MCF 10A (cell line): ENCODE results near the gene PTH1R. TPM values are rescaled to one million over a fixed set of nuclear protein-coding genes. Genes with fewer than 3 reads are reported as not detected.
A peak's percentile ranks its signal among the peaks of the same experiment; 100 is the strongest.

Experiments used
- BruUV-seq: library from RNA; stranded (reverse); fragments of 400-500 nt; replicated peaks from 2 replicates; lab custom pipeline; 2021; lab: Mats Ljungman, UMichigan
- CTCF ChIA-PET: fragments of 300-600 bp; sonication (Branson Sonifier 250); formaldehyde crosslinking; extraction: SDS; loops from one replicate; lab custom pipeline; 2021; ENCODE audit warnings: antibody characterized with exemption, inconsistent platforms; lab: Yijun Ruan, JAX
- POLR2A ChIA-PET: fragments of 300-600, 350-650 bp; sonication (Branson Sonifier 250); formaldehyde crosslinking; extraction: SDS; loops from one replicate; lab custom pipeline; 2020; ENCODE audit warnings: antibody characterized with exemption, inconsistent platforms; lab: Yijun Ruan, JAX
- DNase-seq: peaks from one replicate; pipeline ENCODE4 v3.0.0-alpha.2; 2018; ENCODE audit not compliant: unreplicated experiment
- H3K27ac Mint-ChIP-seq: one replicate; pipeline ENCODE4 v1.8.0; 2022; ENCODE audit warnings: mild to moderate bottlenecking, low read depth, mixed read lengths; ENCODE audit not compliant: unreplicated experiment
- H3K27me3 Mint-ChIP-seq: one replicate; pipeline ENCODE4 v1.8.0; 2022; ENCODE audit warnings: mixed read lengths; ENCODE audit not compliant: insufficient read depth, unreplicated experiment
- H3K36me3 Mint-ChIP-seq: one replicate; pipeline ENCODE4 v1.8.0; 2022; ENCODE audit warnings: mild to moderate bottlenecking, moderate library complexity, mixed read lengths; ENCODE audit not compliant: insufficient read depth, unreplicated experiment
- H3K4me1 Mint-ChIP-seq: one replicate; pipeline ENCODE4 v1.8.0; 2022; ENCODE audit warnings: mixed read lengths; ENCODE audit not compliant: insufficient read depth, unreplicated experiment
- H3K4me3 Mint-ChIP-seq: one replicate; pipeline ENCODE4 v1.8.0; 2022; ENCODE audit warnings: mild to moderate bottlenecking, moderate library complexity, mixed read lengths; ENCODE audit not compliant: unreplicated experiment
- H3K9me3 Mint-ChIP-seq: one replicate; pipeline ENCODE4 v1.8.0; 2022; ENCODE audit warnings: mixed read lengths; ENCODE audit not compliant: unreplicated experiment
- CTCF ChIP-seq: fragments of 200-600 bp; IDR thresholded peaks from one replicate; pipeline ENCODE4 v1.8.0; 2022; ENCODE audit warnings: antibody characterized with exemption, mild to moderate bottlenecking; ENCODE audit not compliant: unreplicated experiment
- intact Hi-C: fragments of 100-400 bp; cut with micrococcal nuclease; formaldehyde crosslinking; loops from 2 replicates; pipeline ENCODE4 v1.14.1; 2022
- total RNA-seq: library from RNA; stranded (reverse); gene quantifications from 2 replicates; pipeline ENCODE4 v1.2.3, GENCODE V29; 2022

Gene PTH1R
- total RNA-seq, 1 experiment from 2014 or later = not detected

DNA sequence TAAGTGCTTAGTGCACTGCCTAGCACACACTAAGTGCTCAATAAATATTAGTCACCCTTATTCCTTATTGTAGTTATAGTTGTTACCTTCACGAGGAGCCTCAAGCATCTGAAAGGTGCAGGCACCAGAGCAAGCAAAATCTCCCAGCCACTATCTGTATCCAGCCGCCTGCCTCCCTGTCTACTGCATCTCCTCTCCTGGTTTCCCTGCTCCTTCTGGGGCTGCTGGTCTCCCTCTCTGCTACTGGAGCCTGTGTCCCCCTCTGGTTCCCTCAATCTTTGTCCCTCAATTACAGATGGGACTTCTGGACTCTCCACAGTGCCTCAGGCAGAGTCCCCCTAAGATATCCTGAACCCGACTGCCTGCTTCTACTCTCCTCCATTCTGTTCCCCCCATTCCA lies 33.1 kb upstream of the PTH1R start:
- no peak for TF ChIP-seq CTCF
- H3K4me3 Mint-ChIP-seq = no peak overlapping the region

DNA sequence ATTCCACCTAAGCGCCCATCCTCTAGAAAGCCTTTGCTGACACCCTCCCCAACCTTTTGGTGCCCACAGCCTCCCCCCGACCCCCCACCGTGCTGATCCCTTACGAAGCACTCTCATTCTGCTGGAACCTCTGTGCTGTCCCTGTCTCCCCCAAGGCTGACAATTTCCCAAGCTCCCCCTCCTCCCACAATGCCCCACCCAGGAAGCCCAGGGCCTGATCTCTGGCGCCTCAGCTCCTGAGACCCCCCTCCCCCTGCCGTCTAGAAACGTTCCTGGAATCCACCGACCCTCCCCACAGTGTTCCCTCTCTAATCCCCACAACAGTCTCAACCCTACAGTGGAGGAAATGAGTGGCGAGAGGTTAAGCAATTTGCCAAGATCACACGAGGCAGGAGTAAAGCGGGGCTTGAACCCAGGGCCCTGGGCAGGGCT lies 32.6 kb upstream of the PTH1R start:
- BruUV-seq = no TSS peak
- DNase-seq = no peak
- Mint-ChIP-seq H3K27me3 (peaks cover 41% of the 10 kb centered on the region), H3K27ac (peak overlapping the region; percentile 49), H3K36me3 (no peaks in the 10 kb centered on the region), H3K4me3 (no peak overlapping the region), H3K4me1 (no peaks in the 10 kb centered on the region), H3K9me3 (peaks cover 15% of the 10 kb centered on the region)
- no peak for TF ChIP-seq CTCF
- ChIA-PET CTCF (interaction anchor here (1.2 kb wide), 1 partner anchor 14 kb away, joined by 5 read pairs; no protein-coding TSS in a partner anchor), POLR2A (no interaction called here)
- intact Hi-C loops = loop anchor here (5.0 kb wide), 1 partner anchor 52 kb away; no protein-coding TSS in a partner anchor

More for the DNA sequence above, 33.1 kb upstream of the PTH1R start:
- Mint-ChIP-seq H3K4me1 (no peaks in the 10 kb centered on the region), H3K27me3 (peaks cover 41% of the 10 kb centered on the region), H3K9me3 (peaks cover 16% of the 10 kb centered on the region), H3K27ac (no peak overlapping the region), H3K36me3 (no peaks in the 10 kb centered on the region)
- intact Hi-C loops = no loop called here
- no TSS peak for BruUV-seq
- DNase-seq = no peak
- POLR2A ChIA-PET = no interaction called here
- CTCF ChIA-PET = interaction anchor here (1.2 kb wide), 1 partner anchor 14 kb away, joined by 5 read pairs; no protein-coding TSS in a partner anchor

DNA sequence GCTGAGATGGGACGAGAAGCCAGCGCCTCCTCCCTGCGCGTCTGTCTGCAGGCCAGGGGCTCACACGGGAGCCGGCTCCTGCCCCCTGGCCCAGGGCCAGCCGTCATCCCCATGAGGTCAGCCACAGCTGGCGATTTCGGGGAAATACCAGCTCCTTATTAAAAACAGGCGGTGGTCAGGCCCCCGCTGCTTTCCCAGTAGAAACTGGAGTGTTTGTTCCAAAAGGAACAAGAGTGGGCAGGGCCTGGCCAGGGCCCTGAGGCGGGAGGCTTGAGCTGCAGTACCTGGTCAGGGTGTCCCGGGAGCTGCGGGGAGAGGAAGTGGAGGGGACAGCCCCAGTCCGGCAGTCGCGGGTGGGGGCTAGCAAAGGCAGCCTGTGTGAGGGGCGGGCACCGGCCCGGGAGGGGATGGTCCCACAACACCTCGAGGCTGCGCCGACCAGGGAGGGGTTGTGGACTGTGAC lies 32.1 kb upstream of the PTH1R start:
- BruUV-seq = no TSS peak
- peaks cover 15% of the 10 kb centered on the region for H3K9me3 Mint-ChIP-seq
- DNase-seq = peak; percentile 28
- peak overlapping the region; percentile 52 for H3K4me3 Mint-ChIP-seq
- intact Hi-C loops = loop anchor here (5.0 kb wide), 1 partner anchor 52 kb away; no protein-coding TSS in a partner anchor
- no peak for TF ChIP-seq CTCF
- H3K27me3 Mint-ChIP-seq = peaks cover 41% of the 10 kb centered on the region
- peak overlapping the region; percentile 49 for H3K27ac Mint-ChIP-seq
- CTCF ChIA-PET = interaction anchor here (0.6 to 1.2 kb wide), 2 partner anchors 13 to 768 kb away, joined by 3 to 5 read pairs; no protein-coding TSS in a partner anchor
- POLR2A ChIA-PET = no interaction called here
- H3K36me3 Mint-ChIP-seq = no peaks in the 10 kb centered on the region
- H3K4me1 Mint-ChIP-seq = no peaks in the 10 kb centered on the region

GRCh38 chr3:46845860-46846623 lies 31.5 kb upstream of the PTH1R start:
- Mint-ChIP-seq H3K27ac (peak overlapping the region; percentile 49), H3K27me3 (peaks cover 41% of the 10 kb centered on the region), H3K4me1 (no peaks in the 10 kb centered on the region), H3K36me3 (no peaks in the 10 kb centered on the region), H3K9me3 (peaks cover 15% of the 10 kb centered on the region), H3K4me3 (peak overlapping the region; percentile 52)
- ChIA-PET CTCF (interaction anchor here (0.6 to 1.8 kb wide), 3 partner anchors 13 to 768 kb away, joined by 3 to 6 read pairs (median 5); no protein-coding TSS in a partner anchor), POLR2A (no interaction called here)
- BruUV-seq = no TSS peak
- TF ChIP-seq CTCF = peak; percentile 38
- intact Hi-C loops = loop anchor here (5.0 kb wide), 1 partner anchor 51 kb away; no protein-coding TSS in a partner anchor
- DNase-seq = peak; percentile 42
